Right forelimb (tissue), 1 donor: Measurements from ENCODE around the gene BIRC3.

Experiments used
- DNase-seq: peaks from one replicate; pipeline ENCODE4 v3.0.0-alpha.2; 2018

The BIRC3 gene

DNA sequence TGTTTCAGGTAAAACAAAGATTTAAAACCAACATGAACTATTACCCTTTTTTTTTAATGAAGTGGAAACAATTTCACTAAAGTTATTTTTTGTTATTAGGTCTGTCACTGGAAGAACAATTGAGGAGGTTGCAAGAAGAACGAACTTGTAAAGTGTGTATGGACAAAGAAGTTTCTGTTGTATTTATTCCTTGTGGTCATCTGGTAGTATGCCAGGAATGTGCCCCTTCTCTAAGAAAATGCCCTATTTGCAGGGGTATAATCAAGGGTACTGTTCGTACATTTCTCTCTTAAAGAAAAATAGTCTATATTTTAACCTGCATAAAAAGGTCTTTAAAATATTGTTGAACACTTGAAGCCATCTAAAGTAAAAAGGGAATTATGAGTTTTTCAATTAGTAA, 60.6 kb downstream of the BIRC3 start:
- DNase-seq = no peak

DNA sequence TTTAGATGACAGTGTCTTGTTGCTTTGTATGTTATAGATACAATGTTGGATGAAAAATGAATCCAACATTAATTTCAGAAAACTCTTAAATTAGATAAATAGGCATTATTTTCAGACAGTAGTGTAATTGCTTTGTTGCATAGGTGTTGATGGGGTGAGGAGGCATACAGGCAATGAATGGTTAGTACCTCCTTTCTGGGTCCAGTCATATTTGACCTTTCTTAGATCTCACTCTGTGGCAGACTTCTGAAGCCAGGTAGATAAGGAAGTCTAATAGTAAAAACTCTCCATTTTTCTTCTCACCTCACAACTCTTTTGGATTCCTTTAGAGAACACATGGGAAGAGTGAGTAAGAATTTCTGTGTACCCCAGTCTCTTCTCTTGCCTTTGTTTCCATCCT, 61.5 kb downstream of the BIRC3 start:
- DNase-seq = no peak

DNA sequence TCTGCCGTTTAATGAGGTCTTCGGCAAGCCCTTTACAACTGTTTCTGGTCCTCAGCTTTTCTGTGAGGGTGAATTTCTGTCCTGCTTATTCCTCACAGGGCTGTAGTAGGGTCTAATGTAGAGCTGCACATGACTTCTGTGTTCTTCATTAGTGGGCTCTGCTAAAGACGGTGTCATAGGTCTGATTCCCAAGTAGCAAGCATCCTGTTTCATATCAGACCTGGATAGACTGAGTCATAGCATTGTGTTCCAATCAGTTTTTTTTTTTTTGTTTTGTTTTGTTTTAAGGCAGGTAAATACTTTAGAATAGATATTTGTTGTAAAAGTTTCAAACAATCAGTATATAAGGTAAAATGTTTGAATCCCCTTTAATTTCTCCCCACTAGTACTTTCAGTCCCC, 65.1 kb downstream of the BIRC3 start:
- no peak for DNase-seq

DNA sequence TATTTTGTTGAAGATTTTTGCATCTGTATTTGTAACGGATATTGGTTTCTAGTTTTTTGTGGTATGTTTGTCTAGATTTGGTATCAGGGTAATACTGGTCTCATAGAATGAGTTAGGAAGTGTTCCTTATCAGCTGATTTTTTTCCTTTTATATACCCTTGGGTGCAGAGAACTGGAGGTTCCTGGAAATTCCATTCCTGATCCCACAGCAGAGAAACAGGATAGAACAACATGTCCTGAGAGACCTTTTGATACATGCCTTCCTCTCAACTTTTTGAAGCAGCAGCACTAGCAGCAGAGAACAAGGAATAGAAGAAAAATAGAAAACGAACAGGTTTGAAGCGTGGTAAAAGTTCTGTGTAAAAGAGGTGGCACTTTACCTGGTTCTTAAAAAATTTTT, 66.6 kb downstream of the BIRC3 start:
- no peak for DNase-seq

DNA sequence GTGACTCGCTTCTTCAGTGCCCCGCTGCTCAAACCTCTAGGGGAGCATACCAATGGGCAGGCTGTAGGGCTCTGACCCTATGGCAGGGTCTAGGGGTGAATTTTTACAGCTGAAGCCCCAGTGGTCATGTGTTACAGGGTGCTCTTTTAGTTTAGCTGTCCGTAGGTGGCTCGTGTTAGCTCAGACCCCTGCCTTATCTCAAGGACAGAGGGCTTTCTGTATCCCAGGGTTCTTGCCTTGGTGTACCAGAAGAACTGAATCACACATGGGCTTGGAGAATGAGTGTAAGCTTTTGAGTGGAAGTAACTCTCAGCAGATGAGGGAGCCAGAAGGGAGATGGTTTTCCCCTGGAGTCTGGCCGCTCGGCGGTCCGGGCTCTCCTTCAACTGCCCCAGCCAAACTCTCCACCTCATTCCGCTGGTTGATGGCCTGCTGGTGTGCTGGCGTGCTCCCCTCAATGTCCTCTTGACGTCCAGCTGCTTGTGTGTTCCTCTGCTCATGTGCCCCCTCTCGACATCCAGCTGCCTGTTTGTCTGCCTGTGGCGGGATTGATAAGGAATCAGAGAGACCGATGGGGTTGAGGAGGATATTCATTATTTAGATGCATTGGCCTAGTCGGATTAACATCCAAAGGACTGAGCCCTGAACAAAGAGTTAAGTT, 67.3 kb downstream of the BIRC3 start:
- no peak for DNase-seq

GRCh38 chr11:102385085-102386007, 68.1 kb downstream of the BIRC3 start:
- no peak for DNase-seq

GRCh38 chr11:102386136-102386734, 69.0 kb downstream of the BIRC3 start:
- no peak for DNase-seq

GRCh38 chr11:102387043-102387781, 69.9 kb downstream of the BIRC3 start:
- DNase-seq = no peak
